Testis (tissue), 2 donors: ENCODE data around the gene POC5.

Experiments used
- POLR2A ChIP-seq: fragments of 450-650 bp; IDR thresholded peaks from one replicate; pipeline ENCODE4 v1.6.1; 2017; ENCODE audit warnings: antibody characterized with exemption, mild to moderate bottlenecking, moderate library complexity
- TF ChIP-seq, protein P1 (sequence below), 3 experiments: fragments of 450-650 bp in 2 of 3; fragments of 200-600 bp in 1 of 3; sonication (generic) in 1 of 3; IDR thresholded peaks; one replicate each; pipeline ENCODE4 v1.5.1; 2016 to 2019; ENCODE audit warnings: antibody characterized with exemption in 3 of 3, mild to moderate bottlenecking in 2 of 3, moderate library complexity in 1 of 3

DNA sequence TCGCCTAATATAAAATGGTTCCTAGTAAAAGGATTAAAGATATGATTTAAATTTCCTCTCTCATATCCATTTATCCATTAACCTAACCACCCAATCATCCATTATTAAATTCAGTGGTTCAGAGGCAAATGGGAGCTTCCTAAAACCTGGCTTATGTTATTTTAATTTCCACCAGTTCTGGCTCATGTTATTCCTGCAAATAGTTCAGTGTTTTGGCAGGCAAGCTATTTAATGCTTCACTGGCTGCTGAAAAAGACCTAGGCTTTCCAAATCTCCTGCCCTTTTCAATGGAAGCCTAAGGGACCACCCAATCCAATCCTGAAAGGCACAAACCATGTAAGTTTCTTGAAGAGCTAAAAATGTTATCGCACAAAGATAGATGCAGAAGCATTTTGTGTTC is 52.3 kb downstream of the POC5 start:
- TF ChIP-seq, protein P1, sequence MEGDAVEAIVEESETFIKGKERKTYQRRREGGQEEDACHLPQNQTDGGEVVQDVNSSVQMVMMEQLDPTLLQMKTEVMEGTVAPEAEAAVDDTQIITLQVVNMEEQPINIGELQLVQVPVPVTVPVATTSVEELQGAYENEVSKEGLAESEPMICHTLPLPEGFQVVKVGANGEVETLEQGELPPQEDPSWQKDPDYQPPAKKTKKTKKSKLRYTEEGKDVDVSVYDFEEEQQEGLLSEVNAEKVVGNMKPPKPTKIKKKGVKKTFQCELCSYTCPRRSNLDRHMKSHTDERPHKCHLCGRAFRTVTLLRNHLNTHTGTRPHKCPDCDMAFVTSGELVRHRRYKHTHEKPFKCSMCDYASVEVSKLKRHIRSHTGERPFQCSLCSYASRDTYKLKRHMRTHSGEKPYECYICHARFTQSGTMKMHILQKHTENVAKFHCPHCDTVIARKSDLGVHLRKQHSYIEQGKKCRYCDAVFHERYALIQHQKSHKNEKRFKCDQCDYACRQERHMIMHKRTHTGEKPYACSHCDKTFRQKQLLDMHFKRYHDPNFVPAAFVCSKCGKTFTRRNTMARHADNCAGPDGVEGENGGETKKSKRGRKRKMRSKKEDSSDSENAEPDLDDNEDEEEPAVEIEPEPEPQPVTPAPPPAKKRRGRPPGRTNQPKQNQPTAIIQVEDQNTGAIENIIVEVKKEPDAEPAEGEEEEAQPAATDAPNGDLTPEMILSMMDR (IDR thresholded peaks at IDR 0.05) = no peak
- TF ChIP-seq POLR2A = no peak
